ENCODE measurements around the gene TMEM33.

DNA sequence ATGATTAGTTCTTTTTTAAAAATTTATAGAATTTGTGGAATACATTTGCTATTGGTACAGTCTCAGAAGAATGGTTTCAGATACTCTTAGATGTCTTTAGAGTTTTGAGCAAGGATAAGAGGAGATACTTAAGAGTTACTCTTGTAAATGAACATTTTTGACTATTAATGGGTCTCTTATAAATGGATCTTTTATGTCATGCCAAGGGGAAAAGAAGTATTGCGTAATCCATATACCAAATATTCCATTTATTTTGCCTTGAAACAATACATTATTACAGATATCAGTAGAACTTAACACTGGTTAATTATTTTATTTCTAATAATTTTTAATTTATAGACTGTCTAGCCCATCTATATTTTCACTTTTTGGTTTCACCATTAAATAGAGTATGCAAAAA lies 29.2 kb downstream of the TMEM33 start:
- TF ChIP-seq, protein P1, sequence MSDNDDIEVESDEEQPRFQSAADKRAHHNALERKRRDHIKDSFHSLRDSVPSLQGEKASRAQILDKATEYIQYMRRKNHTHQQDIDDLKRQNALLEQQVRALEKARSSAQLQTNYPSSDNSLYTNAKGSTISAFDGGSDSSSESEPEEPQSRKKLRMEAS (IDR thresholded peaks at IDR 0.05) = no peak
- TF ChIP-seq YY1 (IDR thresholded peaks at IDR 0.05; ENCODE audit: low read depth) = no peak
- TF ChIP-seq EGR1 (IDR thresholded peaks at IDR 0.05) = no peak
- TF ChIP-seq RAD21 (IDR thresholded peaks at IDR 0.05; ENCODE audit: low read depth) = no peak
- TF ChIP-seq CEBPB (IDR thresholded peaks at IDR 0.05) = peak; percentile 71

All from Ishikawa (cell line).